Fibroblast of the aortic adventitia (primary cell): ENCODE measurements around the gene KCNJ6. TPM values are rescaled to one million over a fixed set of nuclear protein-coding genes. Genes with fewer than 3 reads are reported as not detected.

Source experiments
- DNase-seq: peaks from one replicate; pipeline ENCODE4 v3.0.0-alpha.2; 2010; ENCODE audit warnings: low read depth
- H3K4me3 ChIP-seq: 2 replicates; pipeline ENCODE4 v1.5.1; 2011; ENCODE audit warnings: low read depth, mild to moderate bottlenecking, control low read depth, low read length, moderate library complexity
- CTCF ChIP-seq: IDR thresholded peaks from 2 replicates; pipeline ENCODE4 v1.5.1; 2011; ENCODE audit warnings: mild to moderate bottlenecking, low read length, control low read depth, inconsistent platforms; ENCODE audit not compliant: insufficient read depth
- total RNA-seq: library from RNA; depleted of rRNA; stranded (reverse); fragments of >200 nt; gene quantifications from 2 replicates; pipeline ENCODE4 v1.2.3, GENCODE V29; 2012; ENCODE audit warnings: low replicate concordance

Gene KCNJ6
- total RNA-seq, 1 donor = under 0.01 TPM

GRCh38 chr21:37908691-37909090 lies 7.6 kb downstream of the KCNJ6 start:
- no peak overlapping the region for H3K4me3 ChIP-seq
- TF ChIP-seq CTCF = no peak
- DNase-seq = no peak

- no peak overlapping the region for H3K4me3 ChIP-seq
Measured at GRCh38 chr21:37907076-37907475, 9.2 kb downstream of the KCNJ6 start.

GRCh38 chr21:37905291-37905690 lies 11.0 kb downstream of the KCNJ6 start:
- no peak for TF ChIP-seq CTCF
- no peak for DNase-seq
- H3K4me3 ChIP-seq = no peak overlapping the region

More at GRCh38 chr21:37907076-37907475, 9.2 kb downstream of the KCNJ6 start:
- no peak for DNase-seq
- TF ChIP-seq CTCF = no peak

- no peak for DNase-seq
- TF ChIP-seq CTCF = no peak
Measured at GRCh38 chr21:37904856-37905255, 11.4 kb downstream of the KCNJ6 start.

GRCh38 chr21:37903396-37903795 lies 12.9 kb downstream of the KCNJ6 start:
- H3K4me3 ChIP-seq = no peak overlapping the region
- TF ChIP-seq CTCF = no peak
- DNase-seq = no peak

More at GRCh38 chr21:37904856-37905255, 11.4 kb downstream of the KCNJ6 start:
- H3K4me3 ChIP-seq = no peak overlapping the region

GRCh38 chr21:37899146-37899545 lies 17.1 kb downstream of the KCNJ6 start:
- DNase-seq = no peak
- no peak for TF ChIP-seq CTCF
- H3K4me3 ChIP-seq = no peak overlapping the region

- no peak for TF ChIP-seq CTCF
- DNase-seq = no peak
Measured at GRCh38 chr21:37896788-37897187, 19.5 kb downstream of the KCNJ6 start.

More at GRCh38 chr21:37896788-37897187, 19.5 kb downstream of the KCNJ6 start:
- H3K4me3 ChIP-seq = no peak overlapping the region
